Medulla oblongata (tissue), 1 donor: Measurements from ENCODE around the gene RUNX3.

Source experiments
- DNase-seq: peaks from one replicate; pipeline ENCODE4 v3.0.0-alpha.2; 2015; ENCODE audit errors: extremely low spot score

Gene RUNX3

GRCh38 chr1:24929398-24930259, 447 bp downstream of the RUNX3 start:
- no peak for DNase-seq

GRCh38 chr1:24928689-24929397, 1.2 kb downstream of the RUNX3 start:
- DNase-seq: no peak

- DNase-seq: no peak
These were observed 1.9 kb downstream of the RUNX3 start for GRCh38 chr1:24927988-24928688.

GRCh38 chr1:24927473-24927872, 2.6 kb downstream of the RUNX3 start:
- no peak for DNase-seq

GRCh38 chr1:24926563-24927249, 3.4 kb downstream of the RUNX3 start:
- DNase-seq: no peak

- DNase-seq: no peak
These were observed 4.1 kb downstream of the RUNX3 start for GRCh38 chr1:24925963-24926362.

GRCh38 chr1:24925082-24925779, 4.8 kb downstream of the RUNX3 start:
- no peak for DNase-seq

- no peak for DNase-seq
These were observed 6.5 kb downstream of the RUNX3 start for GRCh38 chr1:24923485-24924113.

GRCh38 chr1:24921938-24922662, 8.0 kb downstream of the RUNX3 start:
- DNase-seq: no peak

GRCh38 chr1:24921412-24921811, 8.7 kb downstream of the RUNX3 start:
- no peak for DNase-seq

- no peak for DNase-seq
These were observed 9.5 kb downstream of the RUNX3 start for GRCh38 chr1:24920533-24920925.

GRCh38 chr1:24919791-24920532, 10.1 kb downstream of the RUNX3 start:
- no peak for DNase-seq

GRCh38 chr1:24918995-24919605, 11.0 kb downstream of the RUNX3 start:
- DNase-seq: no peak

GRCh38 chr1:24918370-24918769, 11.7 kb downstream of the RUNX3 start:
- DNase-seq: no peak

GRCh38 chr1:24917327-24918074, 12.6 kb downstream of the RUNX3 start:
- DNase-seq: no peak

GRCh38 chr1:24915816-24916602, 14.1 kb downstream of the RUNX3 start:
- no peak for DNase-seq
